Thyroid gland (tissue), 4 donors: ENCODE data around the gene FGF3.

Experiments
- CTCF ChIP-seq, 6 experiments: fragments of 200-600 bp in 3 of 6; fragments of 450-650 bp in 3 of 6; sonication (generic) in 3 of 6; IDR thresholded peaks; one replicate each; pipeline ENCODE4 v1.5.1; 2016 to 2019; ENCODE audit warnings: antibody characterized with exemption in 6 of 6, mild to moderate bottlenecking in 2 of 6, inconsistent platforms in 1 of 6, moderate library complexity in 1 of 6
- POLR2A ChIP-seq, 2 donors: fragments of 450-650 bp; IDR thresholded peaks; one replicate each; pipeline ENCODE4 v1.6.1; 2017; ENCODE audit warnings: antibody characterized with exemption in 2 of 2, mild to moderate bottlenecking in 2 of 2, moderate library complexity in 1 of 2

- TF ChIP-seq CTCF (IDR thresholded peaks at IDR 0.05) (no peak), POLR2A (IDR thresholded peaks at IDR 0.05) (no peak)
These were observed 15.9 kb upstream of the FGF3 start for GRCh38 chr11:69834811-69835800.
